Activated T-helper 17 cell treated with anti-CD3 and anti-CD28 coated beads, Interleukin-2, amount 50 U/mL, for 72 hours (primary cell): ENCODE data around the gene ARHGAP30. TPM values are rescaled to one million over a fixed set of nuclear protein-coding genes. Genes with fewer than 3 reads are reported as not detected.

ENCODE experiments used
- ATAC-seq: fragments of 150-1000 bp; cut with Tn5 transposase; replicated peaks from 2 replicates; pipeline ENCODE4 v1.10.0; 2021; ENCODE audit warnings: mild to moderate bottlenecking, moderate library complexity
- H3K27ac Mint-ChIP-seq: one replicate; pipeline ENCODE4 v1.8.0; 2022; ENCODE audit warnings: mixed read lengths
- H3K27me3 Mint-ChIP-seq: one replicate; pipeline ENCODE4 v1.8.0; 2022; ENCODE audit warnings: mixed read lengths
- H3K36me3 Mint-ChIP-seq: one replicate; pipeline ENCODE4 v1.8.0; 2022; ENCODE audit warnings: low read depth, mild to moderate bottlenecking, mixed read lengths
- H3K4me1 Mint-ChIP-seq: one replicate; pipeline ENCODE4 v1.8.0; 2022; ENCODE audit warnings: mixed read lengths
- H3K4me3 Mint-ChIP-seq: one replicate; pipeline ENCODE4 v1.8.0; 2022; ENCODE audit warnings: mild to moderate bottlenecking, mixed read lengths
- H3K9me3 Mint-ChIP-seq: one replicate; pipeline ENCODE4 v1.8.0; 2022; ENCODE audit warnings: mixed read lengths
- total RNA-seq, 2 donors: library from RNA; stranded (reverse); gene quantifications; one replicate each; pipeline ENCODE4 v1.2.3, GENCODE V29; 2022

Gene ARHGAP30
- total RNA-seq, 2 donors from 2014 or later = 180 to 207 TPM

DNA sequence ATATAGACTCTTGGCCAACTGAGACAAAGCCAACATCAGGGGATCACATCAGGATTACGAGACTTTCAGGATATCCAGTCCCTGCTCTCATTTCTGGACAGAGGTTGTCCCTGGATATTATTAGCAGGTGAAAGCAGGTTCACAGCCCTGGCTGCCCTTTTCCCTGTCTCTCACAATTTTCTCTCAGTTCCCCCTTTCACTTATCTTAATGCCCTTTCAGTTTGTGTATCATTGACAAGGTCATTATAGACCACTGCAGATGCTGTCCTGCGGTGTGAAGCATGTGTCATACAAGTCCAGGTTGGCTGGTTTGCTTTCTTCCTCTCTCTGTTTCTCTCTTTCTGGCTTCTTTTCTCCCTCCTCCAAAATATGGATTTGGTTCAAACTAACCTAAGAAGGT, 26.3 kb upstream of the ARHGAP30 start:
- peaks cover 32% of the 10 kb centered on the region for H3K4me1 Mint-ChIP-seq

DNA sequence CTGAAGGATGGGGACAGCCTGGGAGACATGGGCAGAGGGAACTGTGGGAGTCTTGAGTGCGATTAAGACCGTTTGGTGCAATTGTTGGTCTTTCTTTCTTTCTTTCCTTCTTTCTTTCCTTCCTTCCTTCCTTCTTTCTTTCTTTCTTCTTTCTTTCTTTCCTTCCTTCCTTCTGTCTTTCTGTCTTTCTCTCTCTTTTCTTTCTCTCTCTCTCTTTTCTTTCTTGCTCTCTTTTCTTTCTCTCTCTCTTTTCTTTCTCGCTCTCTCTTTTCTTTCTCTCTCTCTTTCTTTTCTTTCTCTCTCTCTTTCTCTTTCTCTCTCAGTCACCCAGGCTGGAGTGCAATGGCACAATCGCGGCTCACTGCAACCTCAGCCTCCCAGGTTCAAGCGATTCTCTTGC, 25.5 kb upstream of the ARHGAP30 start:
- H3K4me3 Mint-ChIP-seq = no peak overlapping the region
- no peaks in the 10 kb centered on the region for H3K27me3 Mint-ChIP-seq
- no peak for ATAC-seq
- peaks cover 20% of the 10 kb centered on the region for H3K36me3 Mint-ChIP-seq
- peaks cover 40% of the 10 kb centered on the region for H3K4me1 Mint-ChIP-seq
- no peaks in the 10 kb centered on the region for H3K9me3 Mint-ChIP-seq
- H3K27ac Mint-ChIP-seq = no peak overlapping the region

More for the DNA sequence above, 26.3 kb upstream of the ARHGAP30 start:
- H3K27me3 Mint-ChIP-seq = no peaks in the 10 kb centered on the region
- no peaks in the 10 kb centered on the region for H3K9me3 Mint-ChIP-seq
- peaks cover 28% of the 10 kb centered on the region for H3K36me3 Mint-ChIP-seq
- no peak for ATAC-seq
- H3K27ac Mint-ChIP-seq = peak overlapping the region; percentile 47
- peak overlapping the region; percentile 34 for H3K4me3 Mint-ChIP-seq

DNA sequence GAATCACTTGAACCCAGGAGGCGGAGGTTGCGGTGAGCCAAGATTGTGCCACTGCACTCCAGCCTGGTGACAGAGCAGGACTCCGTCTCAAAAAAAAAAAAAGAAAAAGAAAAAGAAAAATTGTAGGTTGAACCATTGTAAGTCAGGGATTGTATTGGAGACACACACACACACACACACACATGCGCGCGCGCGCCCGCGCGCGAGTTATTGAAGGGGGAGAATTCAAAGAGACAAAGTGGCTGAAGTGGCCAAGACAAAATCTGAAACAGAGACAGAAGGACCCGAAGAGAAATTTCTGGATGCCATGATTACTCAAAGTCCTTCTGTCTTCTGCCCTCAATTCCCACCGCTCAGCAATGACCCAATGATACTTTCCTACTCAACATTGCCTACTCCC, 24.8 kb upstream of the ARHGAP30 start:
- ATAC-seq = no peak
- Mint-ChIP-seq H3K9me3 (no peaks in the 10 kb centered on the region), H3K4me1 (peaks cover 40% of the 10 kb centered on the region), H3K36me3 (peaks cover 13% of the 10 kb centered on the region), H3K4me3 (no peak overlapping the region), H3K27me3 (no peaks in the 10 kb centered on the region), H3K27ac (no peak overlapping the region)

DNA sequence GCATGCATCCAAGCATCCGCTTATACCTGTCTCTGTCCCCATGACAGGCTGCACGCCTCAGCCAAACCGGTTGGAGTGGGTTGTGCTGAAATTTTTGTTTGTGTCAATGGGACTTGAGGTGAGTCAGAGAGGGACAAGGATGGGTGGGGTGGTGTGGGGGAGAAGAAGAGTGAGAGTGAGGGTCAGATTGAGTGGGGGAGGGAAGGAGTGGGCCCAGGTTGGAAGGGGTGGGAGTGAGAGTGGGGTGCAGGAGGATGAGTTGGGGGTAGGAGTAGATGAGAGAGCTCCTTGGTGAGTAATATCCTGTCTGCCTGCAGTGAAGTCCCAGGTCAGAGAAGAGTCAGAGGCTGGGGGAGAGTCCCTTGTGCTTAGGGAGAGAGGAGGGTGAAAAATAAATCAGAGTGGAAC, 22.9 kb upstream of the ARHGAP30 start:
- Mint-ChIP-seq H3K27ac (peak overlapping the region; percentile 50), H3K4me3 (peak overlapping the region; percentile 42), H3K27me3 (no peaks in the 10 kb centered on the region), H3K9me3 (no peaks in the 10 kb centered on the region), H3K36me3 (peaks cover 4% of the 10 kb centered on the region), H3K4me1 (peaks cover 32% of the 10 kb centered on the region)
- peak; percentile 96 for ATAC-seq

DNA sequence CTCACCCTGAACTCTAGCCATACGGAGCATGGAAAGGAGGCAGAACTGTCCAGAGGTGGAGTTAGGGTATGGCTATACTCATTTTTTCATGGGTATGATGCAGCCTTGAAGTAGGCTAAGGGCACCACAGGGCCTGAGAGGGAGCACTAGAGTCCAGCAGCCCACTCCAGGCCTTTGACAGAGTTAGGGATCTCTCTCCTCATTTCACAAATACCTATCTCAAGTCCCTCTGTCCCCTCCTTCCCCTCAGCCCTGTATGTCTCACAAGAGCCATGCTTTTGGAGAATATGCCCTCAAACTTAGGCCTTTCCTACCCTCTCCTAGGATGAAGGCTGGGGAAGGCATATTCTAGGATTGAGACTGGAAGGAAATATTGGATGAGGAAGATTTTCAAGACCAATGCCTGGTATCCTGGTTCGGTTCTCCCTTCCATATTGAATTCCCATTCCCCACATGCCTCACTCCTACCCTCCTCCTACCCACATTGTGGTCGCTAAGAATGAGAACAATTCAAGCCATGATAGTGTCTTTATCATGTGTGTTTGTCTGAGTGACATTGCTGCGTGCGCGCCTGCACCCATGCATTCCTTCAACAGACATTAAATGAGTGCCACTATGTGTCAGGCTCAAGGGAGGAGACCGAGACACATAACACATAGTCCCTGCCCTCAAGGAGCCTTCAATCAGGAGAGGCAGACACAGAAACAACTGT, 22.3 kb upstream of the ARHGAP30 start:
- peak; percentile 13 for ATAC-seq
- Mint-ChIP-seq H3K4me1 (peaks cover 25% of the 10 kb centered on the region), H3K27ac (peak overlapping the region; percentile 50)

DNA sequence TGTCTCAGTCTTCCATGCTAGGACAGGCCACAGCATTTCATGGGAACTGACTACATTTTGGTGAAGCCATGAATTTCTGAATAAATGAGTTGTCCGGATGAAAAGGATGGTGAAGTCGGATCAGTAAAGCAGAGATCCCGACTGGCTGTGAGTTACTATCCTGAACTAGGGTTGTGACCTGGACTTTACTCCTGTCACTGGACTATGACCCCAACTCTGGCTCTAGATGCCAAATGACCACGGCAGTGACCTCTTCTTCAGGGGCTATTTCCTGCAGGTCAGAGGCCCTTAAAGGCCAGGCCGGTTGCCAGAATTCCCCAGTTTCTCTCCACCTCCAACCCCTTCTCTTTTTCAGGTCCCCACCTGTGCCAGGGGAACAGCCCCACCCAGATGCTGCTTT, 21.4 kb upstream of the ARHGAP30 start:
- no peaks in the 10 kb centered on the region for H3K9me3 Mint-ChIP-seq
- no peak for ATAC-seq
- H3K36me3 Mint-ChIP-seq = no peaks in the 10 kb centered on the region
- H3K27ac Mint-ChIP-seq = no peak overlapping the region
- H3K27me3 Mint-ChIP-seq = no peaks in the 10 kb centered on the region
- H3K4me3 Mint-ChIP-seq = peak overlapping the region; percentile 7
- peaks cover 24% of the 10 kb centered on the region for H3K4me1 Mint-ChIP-seq

More for the DNA sequence above, 22.3 kb upstream of the ARHGAP30 start:
- no peaks in the 10 kb centered on the region for H3K27me3 Mint-ChIP-seq
- H3K4me3 Mint-ChIP-seq = peak overlapping the region; percentile 42
- no peaks in the 10 kb centered on the region for H3K36me3 Mint-ChIP-seq
- H3K9me3 Mint-ChIP-seq = no peaks in the 10 kb centered on the region

DNA sequence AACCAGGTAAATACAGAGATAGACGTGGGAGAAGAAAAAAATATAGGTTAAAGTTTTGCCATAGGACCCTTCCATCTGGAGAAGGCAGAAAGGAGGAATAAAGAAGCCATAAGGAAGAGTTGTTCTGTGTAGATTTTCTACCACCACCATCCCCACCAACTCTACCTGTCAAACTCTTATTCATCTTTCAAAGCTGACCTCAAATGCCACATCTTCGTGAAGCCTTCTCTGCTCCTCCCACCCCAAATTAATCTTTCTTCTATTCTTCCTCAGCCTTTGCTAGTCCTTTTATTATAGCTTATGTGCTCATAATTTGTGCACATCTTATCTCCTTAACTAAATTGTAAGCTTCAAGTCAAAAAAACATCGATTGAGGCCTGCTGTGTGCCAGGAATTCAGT, 20.9 kb upstream of the ARHGAP30 start:
- ATAC-seq = peak; percentile 37
- Mint-ChIP-seq H3K4me1 (peaks cover 24% of the 10 kb centered on the region), H3K4me3 (peak overlapping the region; percentile 7), H3K27me3 (no peaks in the 10 kb centered on the region), H3K27ac (no peak overlapping the region), H3K9me3 (no peaks in the 10 kb centered on the region), H3K36me3 (no peaks in the 10 kb centered on the region)

DNA sequence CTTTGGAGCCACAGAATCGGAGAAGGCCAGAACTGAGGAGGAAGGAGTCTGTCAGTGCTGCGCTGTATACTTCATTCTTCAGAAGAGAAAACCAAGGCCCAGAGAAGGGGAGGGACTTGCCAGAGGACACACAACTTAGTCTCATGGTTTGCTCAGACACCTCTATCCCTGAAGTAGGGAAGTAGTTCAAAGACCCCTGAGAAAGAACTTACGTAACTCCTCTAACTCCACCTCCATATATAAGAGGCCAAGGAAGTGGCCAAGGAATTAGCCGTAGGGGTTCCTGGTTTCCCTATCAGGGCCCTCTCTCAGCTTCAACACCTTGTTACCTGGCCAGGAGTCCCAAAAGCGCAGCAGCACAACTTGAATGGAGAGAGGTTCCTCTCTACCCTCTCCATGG, 20.2 kb upstream of the ARHGAP30 start:
- Mint-ChIP-seq H3K27ac (no peak overlapping the region), H3K9me3 (no peaks in the 10 kb centered on the region), H3K27me3 (no peaks in the 10 kb centered on the region), H3K4me1 (peaks cover 24% of the 10 kb centered on the region), H3K4me3 (no peak overlapping the region), H3K36me3 (no peaks in the 10 kb centered on the region)
- ATAC-seq = no peak

DNA sequence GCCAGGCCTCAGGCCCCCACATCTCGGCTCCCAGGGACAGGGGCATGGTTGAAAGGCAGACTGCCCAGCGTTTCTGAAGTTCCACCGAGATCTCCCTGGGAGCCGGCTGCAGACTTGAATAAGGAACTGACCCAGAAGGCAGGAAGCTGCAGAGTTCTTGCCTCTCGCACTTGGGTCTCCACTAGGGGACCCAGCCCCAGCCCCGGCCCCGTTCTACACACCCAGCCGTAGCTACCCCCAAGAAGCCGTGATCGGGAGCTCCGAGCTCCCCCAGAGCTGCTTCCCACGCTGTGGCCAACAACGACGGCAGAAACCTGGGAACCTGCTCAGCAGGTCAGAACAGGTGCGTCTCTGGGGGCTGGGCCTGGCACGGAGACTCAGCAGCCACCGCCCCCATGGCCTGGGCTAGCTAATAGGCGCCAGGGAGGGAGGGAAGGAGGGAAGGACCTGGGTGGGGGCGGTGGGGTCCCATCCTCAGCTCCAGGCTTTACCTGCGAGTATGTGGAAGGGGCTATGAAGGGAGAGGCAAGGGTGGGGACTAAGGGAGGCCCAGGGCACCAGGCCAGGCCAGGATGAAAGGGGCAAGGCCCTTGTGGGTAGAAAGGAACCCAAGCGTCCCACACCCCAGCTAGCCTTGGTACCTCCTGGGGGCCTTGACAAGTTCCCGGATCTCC, 19.7 kb upstream of the ARHGAP30 start, which contains the start of gene NECTIN4:
NECTIN4 (minus strand) TSS at position 308 of the 674 bp plus-strand sequence; CDS start at position 46, 262 bp downstream.
- no peak for ATAC-seq
- Mint-ChIP-seq H3K36me3 (no peaks in the 10 kb centered on the region), H3K27me3 (no peaks in the 10 kb centered on the region), H3K4me1 (peaks cover 24% of the 10 kb centered on the region), H3K9me3 (no peaks in the 10 kb centered on the region), H3K4me3 (peak within 1 kb of the TSS; percentile 7), H3K27ac (peak within 1 kb of the TSS; percentile 64)

DNA sequence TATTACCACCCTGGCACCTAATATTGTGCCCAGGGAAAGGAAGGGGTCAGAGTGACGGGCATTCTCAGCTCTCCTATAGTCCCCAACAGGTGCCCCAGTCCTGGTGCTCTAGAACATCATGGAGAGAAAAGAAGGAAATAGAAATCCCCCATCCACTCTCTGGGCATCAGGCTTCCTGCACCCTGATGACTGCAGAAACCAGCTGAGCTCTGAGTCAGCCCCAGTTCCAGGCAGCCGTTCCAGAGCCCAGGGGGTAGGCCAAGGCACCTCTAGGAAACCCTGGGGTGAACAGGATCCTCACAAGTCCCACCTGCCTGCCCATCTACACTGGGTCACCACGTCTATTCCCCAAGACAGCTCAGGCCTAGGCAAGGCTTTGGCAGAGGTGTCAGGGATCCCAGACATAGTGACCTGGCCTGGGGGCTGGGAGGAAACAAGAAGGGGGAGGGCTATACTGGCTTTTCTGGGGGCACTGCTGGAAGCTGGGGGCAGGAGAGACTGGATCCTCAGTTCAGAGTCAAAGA, 19.0 kb upstream of the ARHGAP30 start:
- peaks cover 24% of the 10 kb centered on the region for H3K4me1 Mint-ChIP-seq
- H3K27ac Mint-ChIP-seq = peak overlapping the region; percentile 64
- H3K4me3 Mint-ChIP-seq = no peak overlapping the region
- H3K36me3 Mint-ChIP-seq = no peaks in the 10 kb centered on the region
- no peaks in the 10 kb centered on the region for H3K27me3 Mint-ChIP-seq
- ATAC-seq = no peak
- no peaks in the 10 kb centered on the region for H3K9me3 Mint-ChIP-seq

DNA sequence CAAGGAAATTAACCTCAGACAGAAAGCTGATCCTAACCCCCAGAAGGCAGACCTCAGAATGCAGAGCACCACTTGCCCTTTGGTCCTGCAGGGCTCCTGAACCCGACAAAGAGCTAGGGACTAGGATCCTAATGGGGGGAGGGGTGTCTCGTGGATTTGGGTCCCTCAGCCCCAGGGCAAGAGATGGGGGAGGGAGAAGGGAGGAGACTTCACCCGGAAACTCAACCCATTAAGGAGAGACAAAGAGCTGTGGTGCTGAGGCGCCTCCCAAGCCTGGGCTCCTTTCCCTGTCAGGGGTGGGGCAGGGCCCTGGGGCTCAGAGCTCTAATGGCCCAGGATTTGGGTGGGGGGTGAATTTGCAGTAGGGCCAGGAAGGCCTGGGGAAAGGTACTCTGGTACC, 16.8 kb upstream of the ARHGAP30 start:
- Mint-ChIP-seq H3K27ac (peak overlapping the region; percentile 20), H3K4me3 (no peak overlapping the region), H3K36me3 (no peaks in the 10 kb centered on the region), H3K27me3 (no peaks in the 10 kb centered on the region), H3K4me1 (peaks cover 8% of the 10 kb centered on the region), H3K9me3 (no peaks in the 10 kb centered on the region)
- no peak for ATAC-seq

DNA sequence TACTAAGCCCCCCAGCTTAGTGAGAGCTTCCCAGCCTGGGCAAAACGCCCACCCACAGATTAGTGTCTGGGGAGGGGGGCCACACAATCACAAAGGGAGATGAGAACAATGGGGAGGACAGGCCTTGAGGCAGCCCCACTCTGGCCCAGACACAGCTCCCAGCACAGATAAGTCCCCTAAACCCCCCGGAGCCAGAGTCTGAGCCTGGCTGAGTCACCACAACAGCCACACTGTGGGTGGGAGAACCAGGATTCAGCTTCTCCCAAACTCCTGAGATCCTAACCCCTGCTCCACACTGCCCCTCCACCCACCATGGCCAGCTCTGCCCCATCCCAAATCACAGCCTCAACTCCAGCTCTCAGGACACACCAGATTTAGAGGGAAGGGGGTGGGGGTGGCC, 15.5 kb upstream of the ARHGAP30 start:
- no peaks in the 10 kb centered on the region for H3K4me1 Mint-ChIP-seq
- no peak for ATAC-seq
- no peaks in the 10 kb centered on the region for H3K9me3 Mint-ChIP-seq
- no peaks in the 10 kb centered on the region for H3K27me3 Mint-ChIP-seq
- no peaks in the 10 kb centered on the region for H3K36me3 Mint-ChIP-seq
- no peak overlapping the region for H3K4me3 Mint-ChIP-seq
- peak overlapping the region; percentile 20 for H3K27ac Mint-ChIP-seq

DNA sequence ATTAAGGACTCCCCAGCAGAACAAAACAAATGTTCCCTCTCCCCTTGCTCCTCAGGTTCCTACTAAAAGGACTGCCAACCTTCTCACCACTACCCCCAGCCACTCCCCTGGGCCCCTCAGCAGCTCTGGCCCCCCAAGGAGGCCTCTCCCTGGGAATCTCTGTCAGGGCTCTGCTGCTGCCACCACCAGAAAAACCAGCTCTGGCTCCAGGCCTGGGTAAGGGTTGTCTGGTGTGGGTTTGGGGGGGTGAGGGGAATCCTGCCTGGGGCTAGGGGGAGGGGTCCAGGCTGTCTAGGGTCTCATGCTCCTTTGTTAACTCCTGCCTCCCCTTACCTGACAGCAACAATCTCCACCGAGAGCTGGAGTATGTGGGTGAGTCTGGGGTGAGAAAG, 14.9 kb upstream of the ARHGAP30 start:
- H3K4me1 Mint-ChIP-seq = no peaks in the 10 kb centered on the region
- no peaks in the 10 kb centered on the region for H3K9me3 Mint-ChIP-seq
- no peak overlapping the region for H3K4me3 Mint-ChIP-seq
- H3K36me3 Mint-ChIP-seq = no peaks in the 10 kb centered on the region
- H3K27ac Mint-ChIP-seq = peak overlapping the region; percentile 20
- H3K27me3 Mint-ChIP-seq = no peaks in the 10 kb centered on the region
- ATAC-seq = no peak

DNA sequence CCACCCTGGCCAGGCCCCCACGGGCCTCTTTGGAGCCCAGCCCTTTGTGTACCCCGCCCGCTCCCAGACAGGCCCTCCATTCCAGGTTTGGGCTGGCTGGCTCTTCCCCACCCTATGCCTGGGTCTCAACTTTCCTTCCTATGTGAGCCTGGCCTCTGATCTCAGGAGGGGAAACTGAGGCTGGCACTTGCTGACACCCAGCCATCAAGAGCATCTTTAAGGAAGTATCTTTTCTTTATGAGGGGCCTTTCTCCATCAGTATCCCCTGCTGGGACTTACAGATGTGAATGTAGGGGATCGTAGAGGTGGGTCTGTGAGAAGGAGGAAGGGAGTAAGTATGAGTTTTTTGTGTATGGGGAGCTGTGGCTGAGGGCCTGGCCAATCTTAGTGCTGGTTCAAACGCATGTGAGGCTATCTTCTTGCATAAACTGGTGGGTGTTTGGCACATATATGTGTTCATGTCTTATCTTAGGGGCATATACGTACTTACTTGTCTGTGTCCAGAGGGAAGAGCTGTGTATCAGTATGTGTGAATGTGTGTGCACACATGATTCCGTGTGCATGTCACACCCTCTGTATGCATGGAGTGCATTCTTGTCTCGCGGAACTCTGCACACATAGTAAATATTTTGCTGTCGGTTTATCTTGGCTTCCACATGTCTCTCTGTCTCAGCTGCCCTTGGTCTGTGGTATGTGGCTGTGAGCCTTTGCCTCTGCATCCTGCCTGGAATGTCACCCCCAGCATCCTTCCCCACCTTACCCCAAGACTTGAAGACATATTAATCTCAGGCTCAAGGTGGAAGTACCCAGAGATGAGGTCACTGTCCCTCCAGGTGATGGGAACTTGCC, 14.3 kb upstream of the ARHGAP30 start:
- Mint-ChIP-seq H3K9me3 (no peaks in the 10 kb centered on the region), H3K4me1 (no peaks in the 10 kb centered on the region), H3K36me3 (no peaks in the 10 kb centered on the region), H3K27ac (no peak overlapping the region), H3K4me3 (no peak overlapping the region), H3K27me3 (no peaks in the 10 kb centered on the region)
- no peak for ATAC-seq
